HepG2 (cell line): ENCODE measurements around the gene KRT13. TPM values are rescaled to one million over a fixed set of nuclear protein-coding genes. Genes with fewer than 3 reads are reported as not detected.

Experiments used
- ATF3 ChIP-seq: sonication (generic); formaldehyde crosslinking; IDR thresholded peaks from 2 replicates; pipeline ENCODE4 v1.4.0; 2020; ENCODE audit warnings: missing genetic modification reagents
- GABPB1 ChIP-seq: IDR thresholded peaks from 2 replicates; pipeline ENCODE4 v1.6.1; 2016; ENCODE audit warnings: mild to moderate bottlenecking, missing genetic modification reagents, moderate library complexity, missing compliant biosample characterization
- MATR3 ChIP-seq: sonication (generic); formaldehyde crosslinking; IDR thresholded peaks from 2 replicates; pipeline ENCODE4 v1.4.0; 2020; ENCODE audit warnings: missing genetic modification reagents
- NR2C2 ChIP-seq: sonication (generic); formaldehyde crosslinking; IDR thresholded peaks from 2 replicates; pipeline ENCODE4 v1.4.0; 2020; ENCODE audit warnings: missing genetic modification reagents, mild to moderate bottlenecking, moderate library complexity, borderline replicate concordance
- NRL ChIP-seq: sonication (generic); formaldehyde crosslinking; IDR thresholded peaks from 2 replicates; pipeline ENCODE4 v1.5.0; 2020; ENCODE audit warnings: missing genetic modification reagents, mild to moderate bottlenecking, moderate library complexity, borderline replicate concordance
- POGZ ChIP-seq: sonication (generic); formaldehyde crosslinking; IDR thresholded peaks from 2 replicates; pipeline ENCODE4 v1.4.0; 2020; ENCODE audit warnings: mild to moderate bottlenecking, missing genetic modification reagents
- SNAPC4 ChIP-seq: sonication (generic); formaldehyde crosslinking; IDR thresholded peaks from 2 replicates; pipeline ENCODE4 v1.4.0; 2020; ENCODE audit warnings: mild to moderate bottlenecking, missing genetic modification reagents
- ZNF430 ChIP-seq: sonication (generic); formaldehyde crosslinking; IDR thresholded peaks from 2 replicates; pipeline ENCODE4 v1.9.0; 2021; ENCODE audit warnings: mild to moderate bottlenecking, missing genetic modification reagents
- ZNF432 ChIP-seq: sonication (generic); formaldehyde crosslinking; IDR thresholded peaks from 2 replicates; pipeline ENCODE4 v1.5.0; 2020; ENCODE audit warnings: missing genetic modification reagents, mild to moderate bottlenecking, borderline replicate concordance
- ZNF777 ChIP-seq: sonication (generic); formaldehyde crosslinking; IDR thresholded peaks from 2 replicates; pipeline ENCODE4 v1.4.0; 2020; ENCODE audit warnings: missing genetic modification reagents
- polyA plus RNA-seq, 8 experiments: library from polyadenylated mRNA; depleted of rRNA in 3 of 8; stranded (reverse) in 7 of 8; unstranded in 1 of 8; fragments of >200 nt; fragmentation: Illumina TruSeq in 4 of 8; extraction: Trizol in 4 of 8; gene quantifications; 2 replicates each; pipeline versions ENCODE4 v1.2.1 to v1.2.3, GENCODE V29; 2011 to 2016; ENCODE audit warnings: low read depth in 4 of 8, missing spikeins in 1 of 8, mixed read lengths in 1 of 8; ENCODE audit not compliant: insufficient read depth in 1 of 8
- total RNA-seq, 5 experiments: library from RNA; depleted of rRNA; stranded (reverse); fragments of >200 nt; fragmentation: Illumina TruSeq; extraction: Trizol; gene quantifications; 2 replicates each; pipeline ENCODE4 v1.2.3, GENCODE V29; 2016; ENCODE audit warnings: low read depth in 1 of 5

Gene KRT13
- total and polyA plus RNA-seq, 2 of the 13 experiments (the other 11 are each of a cell fraction or from before 2014, with no cell fraction given) = not detected

GRCh38 chr17:41537614-41537954 is 32.2 kb upstream of the KRT13 start (continued):
- TF ChIP-seq GABPB1 (CRISPR knock-in tag) (no peak), ZNF777 (CRISPR knock-in tag) (no peak), SNAPC4 (CRISPR knock-in tag) (no peak), ZNF432 (CRISPR knock-in tag) (no peak), NRL (CRISPR knock-in tag) (no peak), ATF3 (CRISPR knock-in tag) (no peak), POGZ (no peak), ZNF430 (CRISPR knock-in tag) (no peak), NR2C2 (CRISPR knock-in tag) (no peak), MATR3 (CRISPR knock-in tag) (no peak)
